ENCODE data around the gene CYFIP1.
A peak's percentile ranks its signal among the peaks of the same experiment; 100 is the strongest.

CYFIP1 gene

GRCh38 chr15:22967084-22967770 lies 12.9 kb downstream of the CYFIP1 start:
- DNase-seq = no peak

- no peak for DNase-seq
These were observed 13.7 kb downstream of the CYFIP1 start for GRCh38 chr15:22966321-22967083.

GRCh38 chr15:22963641-22964040 lies 16.5 kb downstream of the CYFIP1 start:
- no peak for DNase-seq

GRCh38 chr15:22962611-22963010 lies 17.6 kb downstream of the CYFIP1 start:
- DNase-seq = no peak

- peak in 1 of 2 donors; percentile 33 for DNase-seq
These were observed 18.4 kb downstream of the CYFIP1 start for GRCh38 chr15:22961762-22962161.

- no peak for DNase-seq
These were observed 19.6 kb downstream of the CYFIP1 start for GRCh38 chr15:22960556-22960955.

- DNase-seq = no peak
These were observed 20.0 kb downstream of the CYFIP1 start for GRCh38 chr15:22960126-22960525.

- DNase-seq = no peak
These were observed 20.7 kb downstream of the CYFIP1 start for GRCh38 chr15:22959321-22960101.

- no peak for DNase-seq
These were observed 21.5 kb downstream of the CYFIP1 start for GRCh38 chr15:22958487-22959280.

- DNase-seq = peak; percentile 74 to 80
These were observed 23.2 kb downstream of the CYFIP1 start for GRCh38 chr15:22956978-22957260.

- DNase-seq = no peak
These were observed 23.8 kb downstream of the CYFIP1 start for GRCh38 chr15:22956257-22956977.

- peak in 1 of 2 donors; percentile 47 for DNase-seq
These were observed 24.5 kb downstream of the CYFIP1 start for GRCh38 chr15:22955544-22956119.

- no peak for DNase-seq
These were observed 25.2 kb downstream of the CYFIP1 start for GRCh38 chr15:22954798-22955543.

- no peak for DNase-seq
These were observed 25.8 kb downstream of the CYFIP1 start for GRCh38 chr15:22954326-22954725.

- DNase-seq = no peak
These were observed 27.2 kb downstream of the CYFIP1 start for GRCh38 chr15:22952796-22953579.

GRCh38 chr15:22951381-22952280 lies 28.5 kb downstream of the CYFIP1 start:
- no peak for DNase-seq

- no peak for DNase-seq
These were observed 29.2 kb downstream of the CYFIP1 start for GRCh38 chr15:22951031-22951380.

- no peak for DNase-seq
These were observed 29.7 kb downstream of the CYFIP1 start for GRCh38 chr15:22950256-22950990.
